Transverse colon (tissue), 4 donors: ENCODE data around the gene CSRP3.

Experiments
- CTCF ChIP-seq, 5 experiments: fragments of 200-600 bp in 3 of 5; fragments of 450-650 bp in 2 of 5; sonication (generic) in 3 of 5; IDR thresholded peaks; 1 replicate in 2 of 5; 2 replicates in 3 of 5; pipeline ENCODE4 v1.5.1; 2016 to 2017; ENCODE audit warnings: antibody characterized with exemption in 5 of 5, inconsistent platforms in 3 of 5, mild to moderate bottlenecking in 2 of 5, moderate library complexity in 1 of 5
- EP300 ChIP-seq: sonication (generic); formaldehyde crosslinking; IDR thresholded peaks from one replicate; pipeline ENCODE4 v1.6.1; 2017; ENCODE audit warnings: antibody characterized with exemption, low read depth
- POLR2A ChIP-seq: fragments of 450-650 bp; IDR thresholded peaks from one replicate; pipeline ENCODE4 v1.6.1; 2016; ENCODE audit warnings: antibody characterized with exemption, mild to moderate bottlenecking, moderate library complexity
- POLR2AphosphoS5 ChIP-seq, 3 donors: sonication (generic); formaldehyde crosslinking; IDR thresholded peaks; one replicate each; pipeline ENCODE4 v1.6.1; 2016; ENCODE audit warnings: antibody characterized with exemption in 3 of 3

GRCh38 chr11:19234231-19234817 lies 32.5 kb upstream of the CSRP3 start:
- TF ChIP-seq EP300 (no peak), CTCF (IDR thresholded peaks at IDR 0.05) (no peak), POLR2A (no peak), POLR2AphosphoS5 (IDR thresholded peaks at IDR 0.05) (no peak)
